ENCODE results near the gene ZBTB17.
"Not testable (repeated sequence)": the region's sequence is repeated elsewhere in the genome, so short reads cannot be mapped to it uniquely, and the experiment has no call there.

Gene ZBTB17

GRCh38 chr1:15975805-15976680 lies at the start of gene ZBTB17:
TSS of gene ZBTB17 (minus strand) at chr1:15976101. CDS start at chr1:15948495, 27,606 bp downstream.
- peak; percentile 81 to 87 for DNase-seq

GRCh38 chr1:16023050-16023653 lies 47.3 kb upstream of the ZBTB17 start:
- DNase-seq: no peak

GRCh38 chr1:16022393-16022792 lies 46.5 kb upstream of the ZBTB17 start:
- no peak for DNase-seq

GRCh38 chr1:16021681-16022080 lies 45.8 kb upstream of the ZBTB17 start, which contains the start of gene CLCNKA:
TSS of gene CLCNKA (plus strand) at chr1:16022036. CDS start at chr1:16022620, 584 bp downstream.
- DNase-seq: peak; percentile 41 to 44

- DNase-seq: not testable (repeated sequence)
These were observed 45.0 kb upstream of the ZBTB17 start for GRCh38 chr1:16020878-16021277.

GRCh38 chr1:16020325-16020724 lies 44.4 kb upstream of the ZBTB17 start:
- DNase-seq: no peak

GRCh38 chr1:16019644-16020277 lies 43.9 kb upstream of the ZBTB17 start:
- DNase-seq: no peak

- no peak for DNase-seq
These were observed 43.1 kb upstream of the ZBTB17 start for GRCh38 chr1:16018749-16019643.

- DNase-seq: no peak
These were observed 42.4 kb upstream of the ZBTB17 start for GRCh38 chr1:16018308-16018707.

- no peak for DNase-seq
These were observed 41.8 kb upstream of the ZBTB17 start, which contains the start of gene HSPB7 for GRCh38 chr1:16017461-16018303. TSS of gene HSPB7 (minus strand) at chr1:16018043. CDS start at chr1:16017963, 80 bp downstream.

- DNase-seq: no peak
These were observed 41.2 kb upstream of the ZBTB17 start for GRCh38 chr1:16017076-16017460.

GRCh38 chr1:16015960-16016901 lies 40.3 kb upstream of the ZBTB17 start:
- DNase-seq: no peak

GRCh38 chr1:16015491-16015890 lies 39.6 kb upstream of the ZBTB17 start:
- no peak for DNase-seq

- DNase-seq: no peak
These were observed 38.9 kb upstream of the ZBTB17 start for GRCh38 chr1:16014509-16015482.

- no peak for DNase-seq
These were observed 38.0 kb upstream of the ZBTB17 start for GRCh38 chr1:16013908-16014258.

GRCh38 chr1:16013220-16013907 lies 37.5 kb upstream of the ZBTB17 start:
- no peak for DNase-seq

- no peak for DNase-seq
These were observed 36.8 kb upstream of the ZBTB17 start for GRCh38 chr1:16012590-16013219.

All from NCI-H187 (cell line).